GM21619 (cell line): Measurements from ENCODE around the gene RHOG.
A peak's percentile ranks its signal among the peaks of the same experiment; 100 is the strongest.
"Not testable (repeated sequence)": the region's sequence is repeated elsewhere in the genome, so short reads cannot be mapped to it uniquely, and the experiment has no call there.

ENCODE experiments used
- ATAC-seq: cut with Tn5 transposase; IDR thresholded peaks from one replicate; pipeline ENCODE4 v1.9.1; 2021; ENCODE audit not compliant: unreplicated experiment

The RHOG gene

GRCh38 chr11:3810951-3811350 is 29.8 kb downstream of the RHOG start:
- ATAC-seq, result no peak

GRCh38 chr11:3810446-3810845 is 30.3 kb downstream of the RHOG start:
- ATAC-seq, result no peak

DNA sequence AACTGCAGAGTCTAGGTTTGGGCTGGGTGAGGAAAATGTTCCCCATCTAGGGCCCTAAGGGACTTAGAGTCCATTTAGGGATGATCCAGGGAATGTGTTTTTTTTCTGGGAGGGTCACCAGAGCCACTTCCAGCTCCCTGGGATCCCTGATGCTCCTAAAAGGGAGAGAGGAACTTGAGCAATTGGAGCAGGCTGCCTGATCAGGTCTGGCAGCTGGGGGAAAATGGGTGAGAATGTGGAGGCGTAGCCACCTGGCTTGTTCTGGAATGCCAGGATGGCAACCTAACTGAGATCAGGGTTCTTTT is 31.2 kb downstream of the RHOG start:
- ATAC-seq, result no peak

- ATAC-seq, result peak; percentile 75
Measured at GRCh38 chr11:3808861-3809623, 31.7 kb downstream of the RHOG start.

- ATAC-seq, result peak; percentile 48
Measured at GRCh38 chr11:3807909-3808860, 32.6 kb downstream of the RHOG start, which contains the start of gene PGAP2. Gene PGAP2, plus strand, starts transcription at chr11:3808560. Its CDS starts 2,700 bp downstream, at chr11:3811260.

DNA sequence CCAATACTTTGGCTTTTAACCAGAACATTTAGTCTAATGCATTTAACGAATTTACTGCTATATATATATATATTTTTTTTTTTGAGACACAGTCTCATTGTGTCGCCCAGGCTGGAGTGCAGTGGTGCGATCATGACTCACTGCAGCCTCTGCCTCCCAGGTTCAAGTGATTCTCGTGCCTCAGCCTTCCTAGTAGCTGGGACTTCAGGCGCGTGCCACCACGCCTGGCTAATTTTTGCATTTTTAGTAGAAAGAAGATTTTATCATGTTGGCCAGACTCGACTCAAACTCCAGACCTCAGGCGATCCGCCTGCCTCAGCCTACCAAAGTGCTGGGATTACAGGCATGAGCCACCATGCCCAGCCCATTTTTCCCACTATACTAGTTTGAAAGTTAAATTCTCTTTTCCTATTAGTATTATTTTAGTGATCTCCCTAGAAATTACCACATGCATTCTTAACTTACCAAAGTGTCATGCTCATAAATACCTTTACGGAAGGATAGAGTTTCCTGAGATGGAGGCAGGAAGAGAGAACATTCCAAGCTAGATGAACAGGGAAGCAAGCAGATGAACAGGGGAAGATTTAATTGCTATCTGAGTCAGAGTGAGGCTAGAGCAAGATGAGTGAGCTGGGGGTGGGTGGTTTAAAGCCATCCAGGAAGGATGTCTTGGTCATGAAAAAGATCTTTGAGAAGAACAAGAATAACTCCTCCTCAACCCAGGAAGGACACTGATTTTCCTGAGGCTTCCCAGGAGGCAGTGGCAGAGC is 36.8 kb downstream of the RHOG start:
- no peak for ATAC-seq

DNA sequence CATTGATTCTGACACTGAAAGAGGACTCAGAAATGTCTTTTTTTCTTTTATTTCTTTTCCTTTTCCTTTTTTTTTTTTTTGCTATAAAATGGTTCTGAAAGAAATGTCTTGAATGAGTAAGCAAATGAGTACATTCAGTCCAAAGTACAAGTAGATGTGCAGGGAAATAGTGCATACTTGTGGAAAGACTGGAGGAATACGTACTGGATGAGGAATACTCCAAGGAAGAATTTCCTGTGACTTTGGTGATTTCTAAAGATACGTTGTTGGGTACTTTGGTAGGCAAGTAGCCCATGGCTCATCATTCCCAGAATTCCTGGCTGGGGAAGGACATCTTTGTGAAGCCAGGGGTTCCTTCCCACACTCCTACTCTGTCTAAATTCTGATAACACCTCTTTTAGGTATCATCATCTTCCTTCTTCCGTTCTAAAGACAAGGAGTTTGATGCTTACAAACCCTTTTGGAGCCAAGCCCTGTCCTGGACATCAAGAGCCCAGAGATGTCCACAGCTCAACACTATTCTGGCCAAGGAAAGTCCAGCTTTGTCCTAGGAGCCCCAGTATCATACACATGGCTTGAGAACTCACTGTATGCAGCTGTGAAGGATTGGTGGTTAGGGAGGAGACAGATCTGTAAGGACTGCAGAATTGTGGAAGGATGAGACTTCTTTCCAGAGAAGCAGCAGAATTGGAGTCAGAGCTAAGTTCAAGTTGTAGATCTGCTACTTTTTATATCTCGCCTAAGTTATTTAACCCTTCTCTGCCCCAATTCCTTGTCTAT is 38.6 kb downstream of the RHOG start:
- ATAC-seq, result no peak

- ATAC-seq, result no peak
Measured at GRCh38 chr11:3799873-3800272, 40.9 kb downstream of the RHOG start.

- ATAC-seq, result no peak
Measured at GRCh38 chr11:3799143-3799542, 41.6 kb downstream of the RHOG start.

- ATAC-seq, result peak; percentile 91
Measured at GRCh38 chr11:3797329-3798090, 43.2 kb downstream of the RHOG start, which contains the start of gene NUP98. Gene NUP98, minus strand, starts transcription at chr11:3797554. Its CDS starts 15,437 bp downstream, at chr11:3782117.

DNA sequence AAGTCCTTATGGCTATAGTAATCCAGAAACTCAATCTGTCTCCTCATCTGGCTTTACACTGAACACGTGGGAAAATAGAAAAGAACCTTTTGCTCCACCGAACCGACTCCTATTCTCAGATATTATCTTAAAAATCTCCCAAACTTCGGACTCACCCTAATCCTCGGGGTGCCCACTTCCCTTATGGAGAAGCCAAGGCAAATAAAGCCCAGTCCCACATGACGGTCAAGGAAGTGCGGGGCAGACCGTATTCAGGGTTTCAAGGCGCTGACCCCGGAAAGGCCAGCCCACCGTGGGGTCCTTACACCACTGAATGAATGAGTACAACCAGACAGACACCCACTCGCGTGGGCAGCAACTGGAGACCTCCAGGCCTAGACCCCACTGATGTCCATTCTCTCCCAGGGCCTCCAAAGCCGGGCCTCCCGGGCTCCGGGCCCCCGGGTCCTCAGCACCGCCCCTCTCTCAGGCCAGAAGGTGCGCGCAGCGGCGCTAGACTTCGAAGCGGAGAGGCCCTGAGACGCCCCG is 43.9 kb downstream of the RHOG start:
- ATAC-seq, result peak; percentile 31

- ATAC-seq, result no peak
Measured at GRCh38 chr11:3796346-3796745, 44.4 kb downstream of the RHOG start.

GRCh38 chr11:3796002-3796311 is 44.8 kb downstream of the RHOG start:
- no peak for ATAC-seq

DNA sequence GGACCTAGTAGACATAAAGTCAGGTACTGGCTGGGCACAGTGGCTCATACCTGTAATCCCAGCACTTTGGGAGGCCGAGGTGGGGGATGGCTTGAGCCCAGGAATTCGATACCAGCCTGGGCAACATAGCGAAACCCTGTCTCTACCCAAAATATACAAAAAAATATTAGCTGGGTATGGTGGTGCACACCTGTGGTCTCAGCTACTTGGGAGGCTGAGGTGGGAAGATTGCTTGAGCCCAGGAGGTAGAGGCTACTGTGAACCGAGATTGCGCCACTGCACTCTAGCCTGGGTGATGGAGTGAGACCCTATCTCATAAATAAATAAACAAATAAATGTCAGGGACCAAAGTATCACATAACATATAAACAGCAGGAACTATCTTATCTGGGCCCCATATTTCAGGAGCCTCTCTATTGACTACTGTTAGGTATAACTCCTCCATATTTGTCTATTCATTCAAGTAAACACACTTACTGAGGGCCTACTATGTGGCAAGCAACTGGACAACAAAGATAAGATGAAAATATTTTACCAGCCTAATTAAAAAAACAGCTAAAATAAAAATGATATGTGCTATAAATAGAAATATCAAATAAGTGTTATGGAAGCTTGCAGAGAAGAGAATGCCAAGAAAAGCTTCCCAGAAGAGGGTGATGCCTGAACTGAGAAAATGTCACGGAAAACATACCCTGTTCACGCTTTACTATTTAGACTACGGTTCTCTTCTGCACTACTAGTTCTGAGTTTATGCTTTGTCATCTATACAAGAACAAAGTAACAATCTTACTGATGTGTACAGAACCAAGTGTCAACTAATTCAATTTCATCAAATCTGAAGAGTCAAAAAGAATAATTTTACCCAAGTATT is 45.4 kb downstream of the RHOG start:
- no peak for ATAC-seq

- ATAC-seq, result not testable (repeated sequence)
Measured at GRCh38 chr11:3794387-3794786, 46.4 kb downstream of the RHOG start.

DNA sequence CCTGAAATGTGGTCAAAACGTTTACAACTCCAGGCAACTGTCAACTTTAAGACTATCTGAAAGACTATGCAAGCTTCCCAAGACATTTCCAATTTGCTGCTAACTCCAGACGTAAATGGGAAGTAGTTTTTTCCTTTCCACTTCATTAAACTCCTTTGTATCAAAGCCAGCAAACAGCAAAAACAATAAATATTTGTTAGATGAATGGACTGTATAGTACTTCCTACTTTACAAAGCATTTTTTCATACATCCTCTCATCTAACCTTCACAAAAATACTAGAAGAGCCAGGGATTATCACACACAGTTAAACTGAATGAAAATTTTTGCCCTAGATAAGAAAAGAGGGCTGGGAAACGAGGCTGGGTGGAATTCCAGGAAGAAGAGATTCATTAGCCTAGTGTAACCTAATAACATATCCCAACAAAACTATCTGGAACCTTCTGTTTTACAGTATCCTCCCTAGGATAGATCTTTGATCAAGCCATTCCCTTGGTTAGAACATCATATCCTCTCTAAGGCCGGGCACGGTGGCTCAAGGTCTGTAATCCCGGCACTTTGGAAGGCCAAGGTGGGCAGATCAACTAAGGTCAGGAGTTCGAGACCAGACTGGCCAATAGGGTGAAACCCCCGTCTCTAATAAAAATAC is 53.9 kb downstream of the RHOG start:
- ATAC-seq, result no peak

DNA sequence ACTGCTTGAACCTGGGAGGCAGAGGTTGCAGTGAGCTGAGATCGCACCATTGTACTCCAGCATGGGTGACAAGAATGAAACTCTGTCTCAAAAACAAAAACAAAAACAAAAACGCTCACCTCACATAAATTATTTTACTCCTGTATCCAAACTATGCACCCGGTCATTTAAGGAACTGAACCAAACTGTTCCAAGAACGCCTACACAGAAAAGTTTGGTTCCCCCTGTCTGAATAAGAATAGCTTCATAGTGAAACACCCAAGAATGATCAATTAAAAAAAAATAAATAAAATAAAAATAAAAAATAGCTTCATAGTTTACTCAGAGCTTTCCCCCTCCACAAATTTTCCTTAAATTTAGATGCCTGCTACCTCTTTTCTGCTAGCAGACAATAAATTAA is 57.1 kb downstream of the RHOG start:
- ATAC-seq, result no peak

- ATAC-seq, result no peak
Measured at GRCh38 chr11:3782963-3783362, 57.8 kb downstream of the RHOG start.
